H9 (cell line): ENCODE data around the gene TMEM164. TPM values are rescaled to one million over a fixed set of nuclear protein-coding genes. Genes with fewer than 3 reads are reported as not detected.

ENCODE experiments used
- DNase-seq: peaks from one replicate; pipeline ENCODE4 v3.0.0-alpha.2; 2017
- H2AFZ ChIP-seq: one replicate; pipeline ENCODE4 v1.6.1; 2013; ENCODE audit warnings: mild to moderate bottlenecking, low read length, control low read depth, moderate library complexity
- H2AK5ac ChIP-seq: 2 replicates; pipeline ENCODE4 v1.6.1; 2013; ENCODE audit warnings: low read length, control low read depth, mixed read lengths; ENCODE audit not compliant: insufficient read length
- H2BK120ac ChIP-seq: one replicate; pipeline ENCODE4 v1.6.1; 2013; ENCODE audit warnings: low read depth, mild to moderate bottlenecking, low read length, control low read depth, inconsistent platforms; ENCODE audit not compliant: poor library complexity, severe bottlenecking
- H2BK12ac ChIP-seq: 2 replicates; pipeline ENCODE4 v1.6.1; 2013; ENCODE audit warnings: low read length, control low read depth, mixed read lengths, low read depth; ENCODE audit not compliant: insufficient read length
- H2BK15ac ChIP-seq: 2 replicates; pipeline ENCODE4 v1.6.1; 2013; ENCODE audit warnings: low read depth, low read length, control low read depth
- H2BK20ac ChIP-seq: one replicate; pipeline ENCODE4 v1.6.1; 2013; ENCODE audit warnings: low read depth, mild to moderate bottlenecking, low read length, control low read depth, inconsistent platforms; ENCODE audit not compliant: poor library complexity, severe bottlenecking
- H2BK5ac ChIP-seq: 2 replicates; pipeline ENCODE4 v1.6.1; 2013; ENCODE audit warnings: low read length, control low read depth, mixed read lengths; ENCODE audit not compliant: insufficient read length
- H3K14ac ChIP-seq: 2 replicates; pipeline ENCODE4 v1.6.1; 2013; ENCODE audit warnings: low read length, control low read depth; ENCODE audit not compliant: insufficient read depth
- H3K18ac ChIP-seq: 2 replicates; pipeline ENCODE4 v1.6.1; 2013; ENCODE audit warnings: low read depth, mild to moderate bottlenecking, mixed read lengths, low read length, control low read depth; ENCODE audit not compliant: insufficient read length
- H3K23ac ChIP-seq: 2 replicates; pipeline ENCODE4 v1.6.1; 2013; ENCODE audit warnings: low read length, control low read depth, mixed read lengths, low read depth; ENCODE audit not compliant: insufficient read length
- H3K23me2 ChIP-seq: 2 replicates; pipeline ENCODE4 v1.6.1; 2013; ENCODE audit warnings: low read depth, mild to moderate bottlenecking, mixed read lengths, low read length, control low read depth; ENCODE audit not compliant: insufficient read length, poor library complexity, severe bottlenecking
- H3K27ac ChIP-seq: 2 replicates; pipeline ENCODE4 v1.5.1; 2013; ENCODE audit warnings: low read length, control low read depth, mixed read lengths, low read depth; ENCODE audit not compliant: insufficient read length
- H3K27me3 ChIP-seq: 2 replicates; pipeline ENCODE4 v1.6.1; 2013; ENCODE audit warnings: low read length, control low read depth, inconsistent platforms; ENCODE audit not compliant: insufficient read depth
- H3K4ac ChIP-seq: 2 replicates; pipeline ENCODE4 v1.6.1; 2013; ENCODE audit warnings: low read depth, mild to moderate bottlenecking, control low read depth, inconsistent platforms, low read length, moderate library complexity
- H3K4me1 ChIP-seq: 2 replicates; pipeline ENCODE4 v1.6.1; 2013; ENCODE audit warnings: low read length, control low read depth, inconsistent platforms; ENCODE audit not compliant: insufficient read depth
- H3K4me2 ChIP-seq: 2 replicates; pipeline ENCODE4 v1.6.1; 2013; ENCODE audit warnings: low read length, control low read depth, mixed read lengths; ENCODE audit not compliant: insufficient read length, insufficient read depth
- H3K56ac ChIP-seq: 2 replicates; pipeline ENCODE4 v1.6.1; 2013; ENCODE audit warnings: low read depth, mild to moderate bottlenecking, mixed read lengths, low read length, control low read depth; ENCODE audit not compliant: insufficient read length
- H3K79me1 ChIP-seq: 2 replicates; pipeline ENCODE4 v1.6.1; 2013; ENCODE audit warnings: low read depth, mild to moderate bottlenecking, moderate library complexity, low read length, control low read depth, inconsistent platforms; ENCODE audit not compliant: insufficient read depth, poor library complexity, severe bottlenecking
- H3K79me2 ChIP-seq: 2 replicates; pipeline ENCODE4 v1.6.1; 2013; ENCODE audit warnings: low read length, control low read depth, inconsistent platforms; ENCODE audit not compliant: insufficient read depth
- H3K9ac ChIP-seq: 2 replicates; pipeline ENCODE4 v1.6.1; 2013; ENCODE audit warnings: low read length, control low read depth, mixed read lengths; ENCODE audit not compliant: insufficient read length; ENCODE audit errors: extremely low read depth
- H3K9me3 ChIP-seq: one replicate; pipeline ENCODE4 v1.6.1; 2013; ENCODE audit warnings: low read depth, low read length, inconsistent platforms; ENCODE audit not compliant: control insufficient read depth
- H3T11ph ChIP-seq: one replicate; pipeline ENCODE4 v1.6.1; 2013; ENCODE audit warnings: mild to moderate bottlenecking, low read length, control low read depth, inconsistent platforms
- H4K20me1 ChIP-seq: one replicate; pipeline ENCODE4 v1.6.1; 2013; ENCODE audit not compliant: control insufficient read depth, insufficient read length, insufficient read depth
- H4K5ac ChIP-seq: 2 replicates; pipeline ENCODE4 v1.6.1; 2013; ENCODE audit warnings: low read depth, mild to moderate bottlenecking, mixed read lengths, low read length, control low read depth; ENCODE audit not compliant: insufficient read length
- H4K8ac ChIP-seq: replicated peaks from 2 replicates; pipeline ENCODE4 v1.6.1; 2013; ENCODE audit warnings: low read length, control low read depth, mixed read lengths, low read depth; ENCODE audit not compliant: insufficient read length
- H4K91ac ChIP-seq: 2 replicates; pipeline ENCODE4 v1.6.1; 2013; ENCODE audit warnings: low read depth, mild to moderate bottlenecking, moderate library complexity, mixed read lengths, low read length, control low read depth; ENCODE audit not compliant: insufficient read length
- H3K27ac Mint-ChIP-seq, 3 experiments: 2 replicates in 2 of 3; 3 replicates in 1 of 3; pipeline ENCODE4 v1.8.0; 2020 to 2021; ENCODE audit warnings: mixed read lengths in 3 of 3, mild to moderate bottlenecking in 1 of 3, moderate library complexity in 1 of 3
- H3K27me3 Mint-ChIP-seq: 2 replicates; pipeline ENCODE4 v1.8.0; 2021; ENCODE audit warnings: low read depth, mild to moderate bottlenecking, moderate library complexity, mixed read lengths
- H3K36me3 Mint-ChIP-seq, 3 experiments: 2 replicates in 2 of 3; 3 replicates in 1 of 3; pipeline ENCODE4 v1.8.0; 2020 to 2021; ENCODE audit warnings: low read depth in 3 of 3, mixed read lengths in 3 of 3; ENCODE audit not compliant: insufficient read depth in 1 of 3
- H3K4me1 Mint-ChIP-seq, 2 experiments: 2 replicates each; pipeline ENCODE4 v1.8.0; 2020; ENCODE audit warnings: mixed read lengths in 2 of 2
- H3K4me3 Mint-ChIP-seq, 2 experiments: 2 replicates in 1 of 2; 3 replicates in 1 of 2; pipeline ENCODE4 v1.8.0; 2020 to 2021; ENCODE audit warnings: mild to moderate bottlenecking in 2 of 2, mixed read lengths in 2 of 2, moderate library complexity in 1 of 2
- H3K9me3 Mint-ChIP-seq, 2 experiments: 2 replicates in 1 of 2; 3 replicates in 1 of 2; pipeline ENCODE4 v1.8.0; 2020; ENCODE audit warnings: mild to moderate bottlenecking in 2 of 2, mixed read lengths in 2 of 2, moderate library complexity in 1 of 2
- WGBS: extraction: QIAGEN DNeasy Blood & Tissue Kit; methylation state at CpG from one replicate; pipeline ENCODE4 v1.1.7; 2013; ENCODE audit warnings: missing lambda C conversion rate, low lambda C conversion rate, mixed read lengths; ENCODE audit not compliant: insufficient read length; ENCODE audit errors: extremely low coverage; 5-methylcytosine and 5-hydroxymethylcytosine counted together
- total RNA-seq: library from RNA; stranded (reverse); gene quantifications from 2 replicates; pipeline ENCODE4 v1.2.1, GENCODE V29; 2021
- TF ChIP-seq, protein P1 (sequence below): fragments of 200-600 bp; sonication (generic); conservative IDR thresholded peaks from 3 replicates; pipeline ENCODE4 v1.8.0; 2021; ENCODE audit warnings: antibody characterized with exemption, mild to moderate bottlenecking

TMEM164 gene
- total RNA-seq, 1 experiment from 2014 or later: 30.4 TPM

DNA sequence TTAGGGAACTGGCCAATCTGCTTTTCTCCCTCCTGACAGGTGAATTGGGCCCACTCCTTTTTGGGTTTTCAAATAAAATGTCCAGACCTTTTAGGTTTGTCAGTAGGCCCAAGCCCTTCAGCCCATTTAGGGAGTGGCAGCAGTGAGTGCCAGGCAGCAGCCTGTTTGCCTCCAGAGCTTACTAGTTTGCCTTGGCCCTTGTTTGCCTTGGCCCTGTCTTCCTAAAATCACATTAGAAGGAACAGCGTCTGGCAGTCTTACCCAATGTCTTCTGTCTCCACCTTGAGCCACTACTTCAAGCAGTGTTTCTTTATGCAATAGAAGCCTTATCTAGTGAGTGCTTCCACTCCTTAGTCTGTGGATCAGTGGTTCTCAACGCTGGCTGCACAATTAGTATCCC is 117.1 kb downstream of the TMEM164 start:
- Mint-ChIP-seq H3K4me3 (no peak overlapping the region), H3K27me3 (no peaks in the 10 kb centered on the region), H3K4me1 (peaks cover 10 to 14% of the 10 kb centered on the region in 2 experiments), H3K27ac (no peak overlapping the region), H3K36me3 (peaks cover 0 to 4% (median 0%) of the 10 kb centered on the region in 3 experiments; a peak in 2 of 7 replicates), H3K9me3 (no peaks in the 10 kb centered on the region)
- H2AK5ac ChIP-seq: no peak overlapping the region
- no peaks in the 10 kb centered on the region for H3K27me3 ChIP-seq
- no peak overlapping the region for H2AFZ ChIP-seq
- H3K56ac ChIP-seq: no peak overlapping the region
- H2BK120ac ChIP-seq: no peak overlapping the region
- H3K9ac ChIP-seq: no peak overlapping the region
- no peaks in the 10 kb centered on the region for H3K79me2 ChIP-seq
- no peak overlapping the region for H3K4me2 ChIP-seq
- no peak overlapping the region for H4K8ac ChIP-seq
- no peak for DNase-seq
- TF ChIP-seq, protein P1, sequence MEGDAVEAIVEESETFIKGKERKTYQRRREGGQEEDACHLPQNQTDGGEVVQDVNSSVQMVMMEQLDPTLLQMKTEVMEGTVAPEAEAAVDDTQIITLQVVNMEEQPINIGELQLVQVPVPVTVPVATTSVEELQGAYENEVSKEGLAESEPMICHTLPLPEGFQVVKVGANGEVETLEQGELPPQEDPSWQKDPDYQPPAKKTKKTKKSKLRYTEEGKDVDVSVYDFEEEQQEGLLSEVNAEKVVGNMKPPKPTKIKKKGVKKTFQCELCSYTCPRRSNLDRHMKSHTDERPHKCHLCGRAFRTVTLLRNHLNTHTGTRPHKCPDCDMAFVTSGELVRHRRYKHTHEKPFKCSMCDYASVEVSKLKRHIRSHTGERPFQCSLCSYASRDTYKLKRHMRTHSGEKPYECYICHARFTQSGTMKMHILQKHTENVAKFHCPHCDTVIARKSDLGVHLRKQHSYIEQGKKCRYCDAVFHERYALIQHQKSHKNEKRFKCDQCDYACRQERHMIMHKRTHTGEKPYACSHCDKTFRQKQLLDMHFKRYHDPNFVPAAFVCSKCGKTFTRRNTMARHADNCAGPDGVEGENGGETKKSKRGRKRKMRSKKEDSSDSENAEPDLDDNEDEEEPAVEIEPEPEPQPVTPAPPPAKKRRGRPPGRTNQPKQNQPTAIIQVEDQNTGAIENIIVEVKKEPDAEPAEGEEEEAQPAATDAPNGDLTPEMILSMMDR: no peak
- no peak overlapping the region for H3K27ac ChIP-seq
- H4K5ac ChIP-seq: no peak overlapping the region
- no peak overlapping the region for H3T11ph ChIP-seq
- H3K23me2 ChIP-seq: no peaks in the 10 kb centered on the region
- H3K14ac ChIP-seq: no peak overlapping the region
- no CpG with 5 or more reads among the region's 2 CpGs for WGBS
- no peak overlapping the region for H2BK15ac ChIP-seq
- no peak overlapping the region for H4K91ac ChIP-seq
- no peaks in the 10 kb centered on the region for H3K4me1 ChIP-seq
- no peak overlapping the region for H3K18ac ChIP-seq
- no peak overlapping the region for H2BK12ac ChIP-seq
- no peaks in the 10 kb centered on the region for H3K9me3 ChIP-seq
- H2BK5ac ChIP-seq: no peak overlapping the region
- H3K79me1 ChIP-seq: no peaks in the 10 kb centered on the region
- no peak overlapping the region for H2BK20ac ChIP-seq
- H3K4ac ChIP-seq: no peak overlapping the region
- H4K20me1 ChIP-seq: no peaks in the 10 kb centered on the region
- H3K23ac ChIP-seq: no peak overlapping the region
